HepG2 (cell line): Measurements from ENCODE around the gene BPIFB2. TPM values are rescaled to one million over a fixed set of nuclear protein-coding genes. Genes with fewer than 3 reads are reported as not detected.
A peak's percentile ranks its signal among the peaks of the same experiment; 100 is the strongest.

Experiments used
- ADNP ChIP-seq: sonication (generic); formaldehyde crosslinking; IDR thresholded peaks from 2 replicates; pipeline ENCODE4 v1.4.0; 2020; ENCODE audit warnings: missing genetic modification reagents
- AHR ChIP-seq: IDR thresholded peaks from 2 replicates; pipeline ENCODE4 v1.6.1; 2018; ENCODE audit warnings: missing genetic modification reagents, missing compliant biosample characterization
- ATF7 ChIP-seq, 2 experiments: fragments of 450-650 bp in 1 of 2; sonication (generic) in 1 of 2; formaldehyde crosslinking in 1 of 2; IDR thresholded peaks; 2 replicates each; pipeline versions ENCODE4 v1.4.0 to v1.6.1; 2016 to 2020; ENCODE audit warnings: antibody characterized with exemption in 1 of 2, mild to moderate bottlenecking in 1 of 2, missing genetic modification reagents in 1 of 2
- CHD2 ChIP-seq: IDR thresholded peaks from 2 replicates; pipeline ENCODE4 v1.6.1; 2011; ENCODE audit warnings: low read depth, low read length, improper control_type of control experiment
- ETV5 ChIP-seq: IDR thresholded peaks from 2 replicates; pipeline ENCODE4 v1.6.1; 2018; ENCODE audit warnings: missing biosample characterization, missing genetic modification reagents, inconsistent platforms, borderline replicate concordance
- GATAD1 ChIP-seq: IDR thresholded peaks from 2 replicates; pipeline ENCODE4 v1.6.1; 2016; ENCODE audit warnings: missing genetic modification reagents, missing compliant biosample characterization
- NFKB2 ChIP-seq: sonication (generic); formaldehyde crosslinking; IDR thresholded peaks from 2 replicates; pipeline ENCODE4 v1.4.0; 2020; ENCODE audit warnings: missing genetic modification reagents, borderline replicate concordance
- PAF1 ChIP-seq: IDR thresholded peaks from 2 replicates; pipeline ENCODE4 v1.6.1; 2016; ENCODE audit warnings: missing genetic modification reagents, missing compliant biosample characterization
- PHF20 ChIP-seq: sonication (generic); formaldehyde crosslinking; IDR thresholded peaks from 2 replicates; pipeline ENCODE4 v1.5.0; 2020; ENCODE audit warnings: mild to moderate bottlenecking, missing genetic modification reagents
- PRPF4 ChIP-seq: fragments of 200-400 bp; formaldehyde crosslinking; IDR thresholded peaks from 2 replicates; pipeline ENCODE4 v1.6.1; 2016; ENCODE audit warnings: low read length, low read depth; ENCODE audit not compliant: poor library complexity, severe bottlenecking
- REXO4 ChIP-seq: sonication (generic); formaldehyde crosslinking; IDR thresholded peaks from 2 replicates; pipeline ENCODE4 v1.8.0; 2022; ENCODE audit warnings: missing genetic modification reagents, mild to moderate bottlenecking, borderline replicate concordance
- RFXANK ChIP-seq: IDR thresholded peaks from 2 replicates; pipeline ENCODE4 v1.6.1; 2016
- SIN3B ChIP-seq: fragments of 150-350 bp; IDR thresholded peaks from 2 replicates; pipeline ENCODE4 v1.6.1; 2014; ENCODE audit warnings: low read length
- TAF15 ChIP-seq: fragments of 200-400 bp; formaldehyde crosslinking; IDR thresholded peaks from one replicate; pipeline ENCODE4 v1.6.1; 2018; ENCODE audit warnings: mild to moderate bottlenecking, low read depth, low read length; ENCODE audit not compliant: poor library complexity, severe bottlenecking
- TOE1 ChIP-seq: sonication (generic); formaldehyde crosslinking; IDR thresholded peaks from 2 replicates; pipeline ENCODE4 v1.4.0; 2020; ENCODE audit warnings: mild to moderate bottlenecking, missing genetic modification reagents
- ZFP37 ChIP-seq: sonication (generic); formaldehyde crosslinking; IDR thresholded peaks from 2 replicates; pipeline ENCODE4 v1.4.0; 2020; ENCODE audit warnings: missing genetic modification reagents, borderline replicate concordance
- ZNF138 ChIP-seq: sonication (generic); formaldehyde crosslinking; IDR thresholded peaks from 2 replicates; pipeline ENCODE4 v1.5.0; 2020; ENCODE audit warnings: mild to moderate bottlenecking, low read depth, missing genetic modification reagents
- ZNF160 ChIP-seq: sonication (generic); formaldehyde crosslinking; IDR thresholded peaks from 2 replicates; pipeline ENCODE4 v1.8.0; 2022; ENCODE audit warnings: mild to moderate bottlenecking, inconsistent platforms, missing genetic modification reagents
- ZNF253 ChIP-seq: sonication (generic); formaldehyde crosslinking; IDR thresholded peaks from 2 replicates; pipeline ENCODE4 v1.8.0; 2022; ENCODE audit warnings: mild to moderate bottlenecking, missing genetic modification reagents, borderline replicate concordance
- ZNF274 ChIP-seq: sonication (generic); formaldehyde crosslinking; IDR thresholded peaks from 2 replicates; pipeline ENCODE4 v1.5.1; 2020; ENCODE audit warnings: mild to moderate bottlenecking, missing genetic modification reagents
- ZNF501 ChIP-seq: sonication (generic); formaldehyde crosslinking; IDR thresholded peaks from 2 replicates; pipeline ENCODE4 v1.5.1; 2020; ENCODE audit warnings: mild to moderate bottlenecking, moderate library complexity, missing genetic modification reagents
- ZNF558 ChIP-seq: sonication (generic); formaldehyde crosslinking; IDR thresholded peaks from 2 replicates; pipeline ENCODE4 v1.9.0; 2022; ENCODE audit warnings: mild to moderate bottlenecking, missing genetic modification reagents, borderline replicate concordance
- ZNF788 ChIP-seq: sonication (generic); formaldehyde crosslinking; IDR thresholded peaks from 2 replicates; pipeline ENCODE4 v1.5.0; 2020; ENCODE audit warnings: mild to moderate bottlenecking, missing genetic modification reagents, borderline replicate concordance
- ZNF839 ChIP-seq: sonication (generic); formaldehyde crosslinking; IDR thresholded peaks from 2 replicates; pipeline ENCODE4 v1.4.0; 2020; ENCODE audit warnings: missing genetic modification reagents, mild to moderate bottlenecking, borderline replicate concordance
- polyA plus RNA-seq, 8 experiments: library from polyadenylated mRNA; depleted of rRNA in 3 of 8; stranded (reverse) in 7 of 8; unstranded in 1 of 8; fragments of >200 nt; fragmentation: Illumina TruSeq in 4 of 8; extraction: Trizol in 4 of 8; gene quantifications; 2 replicates each; pipeline versions ENCODE4 v1.2.1 to v1.2.3, GENCODE V29; 2011 to 2016; ENCODE audit warnings: low read depth in 4 of 8, missing spikeins in 1 of 8, mixed read lengths in 1 of 8; ENCODE audit not compliant: insufficient read depth in 1 of 8
- total RNA-seq, 5 experiments: library from RNA; depleted of rRNA; stranded (reverse); fragments of >200 nt; fragmentation: Illumina TruSeq; extraction: Trizol; gene quantifications; 2 replicates each; pipeline ENCODE4 v1.2.3, GENCODE V29; 2016; ENCODE audit warnings: low read depth in 1 of 5
- TF ChIP-seq, protein P1 (sequence below): sonication (generic); formaldehyde crosslinking; IDR thresholded peaks from 2 replicates; pipeline ENCODE4 v1.4.0; 2020; ENCODE audit warnings: missing genetic modification reagents
- TF ChIP-seq, protein P2 (sequence below): IDR thresholded peaks from 2 replicates; pipeline ENCODE4 v1.6.1; 2016; ENCODE audit warnings: low read depth
- TF ChIP-seq, protein P3 (sequence below): sonication (generic); formaldehyde crosslinking; IDR thresholded peaks from 2 replicates; pipeline ENCODE4 v1.4.0; 2020; ENCODE audit warnings: mild to moderate bottlenecking, low read depth, missing genetic modification reagents

The BPIFB2 gene
- total and polyA plus RNA-seq, 2 of the 13 experiments (the other 11 are each of a cell fraction or from before 2014, with no cell fraction given), result 54.5 to 902 TPM

DNA sequence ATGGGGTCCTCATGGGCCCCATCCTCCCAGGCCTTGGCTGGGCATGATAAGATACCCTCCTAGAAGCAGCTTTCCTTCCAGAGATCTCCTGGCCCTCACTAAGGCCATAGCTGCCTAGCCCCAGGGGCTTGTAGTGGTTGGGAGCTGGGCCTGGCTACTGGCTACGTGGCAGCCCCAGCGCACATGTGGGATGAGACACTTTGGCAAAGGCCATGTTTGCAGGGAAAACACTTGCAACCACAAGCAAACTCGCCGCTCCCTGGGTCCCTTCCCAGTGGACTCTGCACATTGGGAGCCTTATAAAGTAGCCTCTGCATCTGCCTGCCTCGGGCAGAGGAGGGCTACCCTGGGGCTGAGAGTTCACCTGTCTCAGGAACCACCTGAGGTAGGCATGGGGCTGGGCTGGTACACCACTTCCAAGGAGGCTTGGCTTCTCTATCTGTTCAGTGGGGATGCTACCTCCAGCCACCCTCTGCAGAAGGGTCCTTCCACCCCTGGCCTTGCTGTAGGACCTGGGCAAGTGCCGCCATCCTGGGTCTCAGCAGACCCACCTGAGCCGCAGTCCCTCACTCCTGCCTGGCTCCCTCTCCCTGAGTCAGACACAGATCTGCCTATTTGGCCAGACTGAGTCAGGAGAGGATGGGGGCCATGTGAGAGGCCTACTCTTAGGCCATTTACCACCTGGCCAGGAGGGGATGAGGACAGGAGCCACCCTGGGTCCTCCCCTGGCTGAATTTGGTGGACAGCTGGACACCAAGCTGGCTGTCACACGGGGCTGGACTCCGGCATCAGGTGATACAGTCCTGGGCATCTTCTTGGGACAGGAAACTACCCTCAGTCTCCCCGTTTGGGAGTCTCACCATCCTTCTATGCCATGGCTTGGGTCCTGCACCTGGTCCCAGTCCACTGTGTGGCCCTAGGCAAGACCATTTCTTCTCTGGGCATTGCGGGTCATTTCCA is at the start of gene BPIFB2 (continued):
- TF ChIP-seq ATF7 (IDR thresholded peaks at IDR 0.05) (no peak), ATF7 (CRISPR knock-in tag; IDR thresholded peaks at IDR 0.05) (peak; percentile 49), PAF1 (CRISPR knock-in tag) (no peak), ZNF253 (CRISPR knock-in tag) (no peak; the same call in 1 of the 2 replicates), ZNF788 (peak; percentile 95), SIN3B (no peak), AHR (peak; percentile 49), ETV5 (CRISPR knock-in tag) (peak; percentile 89; the same call in 1 of the 2 replicates), CHD2 (no peak), ZNF274 (CRISPR knock-in tag) (no peak; the same call in 1 of the 2 replicates), GATAD1 (CRISPR knock-in tag) (peak; percentile 73; the same call in 1 of the 2 replicates), TOE1 (CRISPR knock-in tag) (0 out of 2 replicates have a peak, but pooled peaks have one; percentile 66), RFXANK (CRISPR knock-in tag) (peak; percentile 87; the same call in 1 of the 2 replicates), ZFP37 (CRISPR knock-in tag) (peak; percentile 26; the same call in 1 of the 2 replicates), ZNF839 (peak; percentile 83; the same call in 1 of the 2 replicates), ZNF558 (CRISPR knock-in tag) (peak; percentile 65; the same call in 1 of the 2 replicates), ZNF160 (CRISPR knock-in tag) (peak; percentile 83; the same call in 1 of the 2 replicates), REXO4 (CRISPR knock-in tag) (no peak), NFKB2 (CRISPR knock-in tag) (peak; percentile 82), ADNP (CRISPR knock-in tag) (no peak), TAF15 (peak; percentile 10), ZNF138 (CRISPR knock-in tag) (peak; percentile 85), ZNF501 (CRISPR knock-in tag) (no peak; the same call in none of the 2 replicates), PHF20 (peak; percentile 57), PRPF4 (peak; percentile 39)
- TF ChIP-seq, protein P1, sequence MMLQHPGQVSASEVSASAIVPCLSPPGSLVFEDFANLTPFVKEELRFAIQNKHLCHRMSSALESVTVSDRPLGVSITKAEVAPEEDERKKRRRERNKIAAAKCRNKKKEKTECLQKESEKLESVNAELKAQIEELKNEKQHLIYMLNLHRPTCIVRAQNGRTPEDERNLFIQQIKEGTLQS (CRISPR knock-in tag), result peak; percentile 56; the same call in 1 of the 2 replicates
- TF ChIP-seq, protein P2, sequence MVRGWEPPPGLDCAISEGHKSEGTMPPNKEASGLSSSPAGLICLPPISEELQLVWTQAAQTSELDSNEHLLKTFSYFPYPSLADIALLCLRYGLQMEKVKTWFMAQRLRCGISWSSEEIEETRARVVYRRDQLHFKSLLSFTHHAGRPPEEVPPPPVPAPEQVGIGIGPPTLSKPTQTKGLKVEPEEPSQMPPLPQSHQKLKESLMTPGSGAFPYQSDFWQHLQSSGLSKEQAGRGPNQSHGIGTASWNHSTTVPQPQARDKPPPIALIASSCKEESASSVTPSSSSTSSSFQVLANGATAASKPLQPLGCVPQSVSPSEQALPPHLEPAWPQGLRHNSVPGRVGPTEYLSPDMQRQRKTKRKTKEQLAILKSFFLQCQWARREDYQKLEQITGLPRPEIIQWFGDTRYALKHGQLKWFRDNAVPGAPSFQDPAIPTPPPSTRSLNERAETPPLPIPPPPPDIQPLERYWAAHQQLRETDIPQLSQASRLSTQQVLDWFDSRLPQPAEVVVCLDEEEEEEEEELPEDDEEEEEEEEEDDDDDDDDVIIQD (CRISPR knock-in tag), result peak; percentile 83
- TF ChIP-seq, protein P3, sequence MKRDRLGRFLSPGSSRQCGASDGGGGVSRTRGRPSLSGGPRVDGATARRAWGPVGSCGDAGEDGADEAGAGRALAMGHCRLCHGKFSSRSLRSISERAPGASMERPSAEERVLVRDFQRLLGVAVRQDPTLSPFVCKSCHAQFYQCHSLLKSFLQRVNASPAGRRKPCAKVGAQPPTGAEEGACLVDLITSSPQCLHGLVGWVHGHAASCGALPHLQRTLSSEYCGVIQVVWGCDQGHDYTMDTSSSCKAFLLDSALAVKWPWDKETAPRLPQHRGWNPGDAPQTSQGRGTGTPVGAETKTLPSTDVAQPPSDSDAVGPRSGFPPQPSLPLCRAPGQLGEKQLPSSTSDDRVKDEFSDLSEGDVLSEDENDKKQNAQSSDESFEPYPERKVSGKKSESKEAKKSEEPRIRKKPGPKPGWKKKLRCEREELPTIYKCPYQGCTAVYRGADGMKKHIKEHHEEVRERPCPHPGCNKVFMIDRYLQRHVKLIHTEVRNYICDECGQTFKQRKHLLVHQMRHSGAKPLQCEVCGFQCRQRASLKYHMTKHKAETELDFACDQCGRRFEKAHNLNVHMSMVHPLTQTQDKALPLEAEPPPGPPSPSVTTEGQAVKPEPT (CRISPR knock-in tag), result peak; percentile 26; the same call in 1 of the 2 replicates
